K562 (cell line): ENCODE data around the gene AADAC. TPM values are rescaled to one million over a fixed set of nuclear protein-coding genes. Genes with fewer than 3 reads are reported as not detected.

Source experiments
- ELF1 ChIP-seq: fragments of 200-800 bp; sonication (Bioruptor generic); IDR thresholded peaks from 2 replicates; pipeline ENCODE4 v1.6.1; 2016; ENCODE audit warnings: missing genetic modification characterization, missing compliant biosample characterization
- MIER1 ChIP-seq: fragments of 450-650 bp; IDR thresholded peaks from 2 replicates; pipeline ENCODE4 v1.6.1; 2016; ENCODE audit warnings: antibody characterized with exemption, mild to moderate bottlenecking, low read depth
- NEUROD1 ChIP-seq: fragments of 150-350 bp; IDR thresholded peaks from 2 replicates; pipeline ENCODE4 v1.6.1; 2014; ENCODE audit warnings: borderline replicate concordance, low read length, low read depth; ENCODE audit not compliant: partially characterized antibody
- PBX2 ChIP-seq, 2 experiments: IDR thresholded peaks in 1 of 2; conservative IDR thresholded peaks in 1 of 2; 2 replicates each; pipeline ENCODE4 v1.6.1; 2016; ENCODE audit warnings: low read depth in 2 of 2, mild to moderate bottlenecking in 1 of 2, missing compliant biosample characterization in 1 of 2, missing genetic modification characterization in 1 of 2, moderate library complexity in 1 of 2
- PHF8 ChIP-seq: fragments of 200-600 bp; sonication (generic); IDR thresholded peaks from 2 replicates; pipeline ENCODE4 v1.6.1; 2012; ENCODE audit warnings: mixed run types, mild to moderate bottlenecking, inconsistent platforms, low read length, moderate library complexity, borderline replicate concordance
- TFAM ChIP-seq: fragments of 250-450 bp; sonication (Bioruptor Pico); conservative IDR thresholded peaks from 2 replicates; pipeline ENCODE4 v1.5.0; 2021; ENCODE audit warnings: mild to moderate bottlenecking, moderate library complexity
- TSHZ1 ChIP-seq: fragments of 250-450 bp; sonication (Bioruptor Pico); IDR thresholded peaks from 2 replicates; pipeline ENCODE4 v1.4.0; 2020; ENCODE audit warnings: mild to moderate bottlenecking, moderate library complexity
- ZFX ChIP-seq: sonication (generic); formaldehyde crosslinking; IDR thresholded peaks from 2 replicates; pipeline ENCODE4 v1.8.0; 2022; ENCODE audit warnings: mild to moderate bottlenecking, missing genetic modification reagents, moderate library complexity
- ZNF282 ChIP-seq: sonication (generic); formaldehyde crosslinking; IDR thresholded peaks from 2 replicates; pipeline ENCODE4 v1.8.1; 2023; ENCODE audit warnings: missing genetic modification reagents
- polyA plus RNA-seq, 8 experiments: library from polyadenylated mRNA; depleted of rRNA in 4 of 8; stranded (reverse) in 5 of 8; unstranded in 3 of 8; fragments of >200 nt; fragmentation: Nextera tagmentation in 2 of 8; fragmentation: Illumina TruSeq in 1 of 8; extraction: Ambion mirVana in 2 of 8; extraction: Trizol in 1 of 8; gene quantifications; 2 replicates each; pipeline versions ENCODE4 v1.2.1 to v1.2.3, GENCODE V29; 2011 to 2014; ENCODE audit warnings: inconsistent platforms in 1 of 8, missing spikeins in 1 of 8
- total RNA-seq, 7 experiments: library from RNA; depleted of rRNA in 6 of 7; stranded (reverse); fragments of >200 nt in 6 of 7; fragmentation: Illumina TruSeq in 2 of 7; extraction: Trizol in 2 of 7; gene quantifications; 2 replicates each; pipeline versions ENCODE4 v1.2.1 to v1.2.3, GENCODE V29; 2011 to 2021; ENCODE audit warnings: low replicate concordance in 1 of 7
- TF ChIP-seq, protein P1 (sequence below): sonication (generic); formaldehyde crosslinking; IDR thresholded peaks from 2 replicates; pipeline ENCODE4 v1.8.1; 2023; ENCODE audit warnings: missing genetic modification reagents, mild to moderate bottlenecking, borderline replicate concordance
- TF ChIP-seq, protein P2 (sequence below): IDR thresholded peaks from 2 replicates; pipeline ENCODE4 v1.6.1; 2011; ENCODE audit not compliant: insufficient read length; ENCODE audit errors: extremely low read depth
- TF ChIP-seq, protein P3 (sequence below): fragments of 450-650 bp; IDR thresholded peaks from 2 replicates; pipeline ENCODE4 v1.6.1; 2016

The AADAC gene
- total and polyA plus RNA-seq, 9 of the 15 experiments (the other 6 are each of a cell fraction or from before 2014, with no cell fraction given), result 0.47 TPM; not detected in 8

- TF ChIP-seq, protein P1, sequence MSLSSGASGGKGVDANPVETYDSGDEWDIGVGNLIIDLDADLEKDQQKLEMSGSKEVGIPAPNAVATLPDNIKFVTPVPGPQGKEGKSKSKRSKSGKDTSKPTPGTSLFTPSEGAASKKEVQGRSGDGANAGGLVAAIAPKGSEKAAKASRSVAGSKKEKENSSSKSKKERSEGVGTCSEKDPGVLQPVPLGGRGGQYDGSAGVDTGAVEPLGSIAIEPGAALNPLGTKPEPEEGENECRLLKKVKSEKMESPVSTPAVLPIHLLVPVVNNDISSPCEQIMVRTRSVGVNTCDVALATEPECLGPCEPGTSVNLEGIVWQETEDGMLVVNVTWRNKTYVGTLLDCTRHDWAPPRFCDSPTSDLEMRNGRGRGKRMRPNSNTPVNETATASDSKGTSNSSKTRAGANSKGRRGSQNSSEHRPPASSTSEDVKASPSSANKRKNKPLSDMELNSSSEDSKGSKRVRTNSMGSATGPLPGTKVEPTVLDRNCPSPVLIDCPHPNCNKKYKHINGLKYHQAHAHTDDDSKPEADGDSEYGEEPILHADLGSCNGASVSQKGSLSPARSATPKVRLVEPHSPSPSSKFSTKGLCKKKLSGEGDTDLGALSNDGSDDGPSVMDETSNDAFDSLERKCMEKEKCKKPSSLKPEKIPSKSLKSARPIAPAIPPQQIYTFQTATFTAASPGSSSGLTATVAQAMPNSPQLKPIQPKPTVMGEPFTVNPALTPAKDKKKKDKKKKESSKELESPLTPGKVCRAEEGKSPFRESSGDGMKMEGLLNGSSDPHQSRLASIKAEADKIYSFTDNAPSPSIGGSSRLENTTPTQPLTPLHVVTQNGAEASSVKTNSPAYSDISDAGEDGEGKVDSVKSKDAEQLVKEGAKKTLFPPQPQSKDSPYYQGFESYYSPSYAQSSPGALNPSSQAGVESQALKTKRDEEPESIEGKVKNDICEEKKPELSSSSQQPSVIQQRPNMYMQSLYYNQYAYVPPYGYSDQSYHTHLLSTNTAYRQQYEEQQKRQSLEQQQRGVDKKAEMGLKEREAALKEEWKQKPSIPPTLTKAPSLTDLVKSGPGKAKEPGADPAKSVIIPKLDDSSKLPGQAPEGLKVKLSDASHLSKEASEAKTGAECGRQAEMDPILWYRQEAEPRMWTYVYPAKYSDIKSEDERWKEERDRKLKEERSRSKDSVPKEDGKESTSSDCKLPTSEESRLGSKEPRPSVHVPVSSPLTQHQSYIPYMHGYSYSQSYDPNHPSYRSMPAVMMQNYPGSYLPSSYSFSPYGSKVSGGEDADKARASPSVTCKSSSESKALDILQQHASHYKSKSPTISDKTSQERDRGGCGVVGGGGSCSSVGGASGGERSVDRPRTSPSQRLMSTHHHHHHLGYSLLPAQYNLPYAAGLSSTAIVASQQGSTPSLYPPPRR, result no peak
- TF ChIP-seq PHF8, result 0 out of 2 replicates have a peak, but pooled peaks have one; percentile 15
- TF ChIP-seq, protein P2, sequence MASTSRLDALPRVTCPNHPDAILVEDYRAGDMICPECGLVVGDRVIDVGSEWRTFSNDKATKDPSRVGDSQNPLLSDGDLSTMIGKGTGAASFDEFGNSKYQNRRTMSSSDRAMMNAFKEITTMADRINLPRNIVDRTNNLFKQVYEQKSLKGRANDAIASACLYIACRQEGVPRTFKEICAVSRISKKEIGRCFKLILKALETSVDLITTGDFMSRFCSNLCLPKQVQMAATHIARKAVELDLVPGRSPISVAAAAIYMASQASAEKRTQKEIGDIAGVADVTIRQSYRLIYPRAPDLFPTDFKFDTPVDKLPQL, result no peak
- no peak for TF ChIP-seq NEUROD1
- TF ChIP-seq ZFX, result no peak
- no peak for TF ChIP-seq MIER1
- peak; percentile 87 for TF ChIP-seq ELF1 (tag)
- TF ChIP-seq TSHZ1 (CRISPR knock-in tag), result no peak
- no peak for TF ChIP-seq ZNF282 (CRISPR knock-in tag)
- TF ChIP-seq TFAM (CRISPR knock-in tag), result no peak
- TF ChIP-seq, protein P3, sequence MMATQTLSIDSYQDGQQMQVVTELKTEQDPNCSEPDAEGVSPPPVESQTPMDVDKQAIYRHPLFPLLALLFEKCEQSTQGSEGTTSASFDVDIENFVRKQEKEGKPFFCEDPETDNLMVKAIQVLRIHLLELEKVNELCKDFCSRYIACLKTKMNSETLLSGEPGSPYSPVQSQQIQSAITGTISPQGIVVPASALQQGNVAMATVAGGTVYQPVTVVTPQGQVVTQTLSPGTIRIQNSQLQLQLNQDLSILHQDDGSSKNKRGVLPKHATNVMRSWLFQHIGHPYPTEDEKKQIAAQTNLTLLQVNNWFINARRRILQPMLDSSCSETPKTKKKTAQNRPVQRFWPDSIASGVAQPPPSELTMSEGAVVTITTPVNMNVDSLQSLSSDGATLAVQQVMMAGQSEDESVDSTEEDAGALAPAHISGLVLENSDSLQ, result no peak
- no peak for TF ChIP-seq PBX2 (CRISPR knock-in tag; IDR thresholded peaks at IDR 0.05; ENCODE audit: low read depth)
- no peak for TF ChIP-seq PBX2 (tag; conservative IDR thresholded peaks at IDR 0.05; ENCODE audit: low read depth)
These were observed 57.9 kb downstream of the AADAC start (continued) for GRCh38 chr3:151871639-151872468.
